Thymus (tissue), 11 donors: ENCODE results near the gene MRTFB. TPM values are rescaled to one million over a fixed set of nuclear protein-coding genes. Genes with fewer than 3 reads are reported as not detected.
A peak's percentile ranks its signal among the peaks of the same experiment; 100 is the strongest.
"Not testable (repeated sequence)": the region's sequence is repeated elsewhere in the genome, so short reads cannot be mapped to it uniquely, and the experiment has no call there.

ENCODE experiments used
- DNase-seq, 9 donors: peaks; one replicate each; pipeline ENCODE4 v3.0.0-alpha.2; 2013; ENCODE audit warnings: low spot score in 9 of 9, low read depth in 6 of 9, missing footprints in 1 of 9
- H3K27ac ChIP-seq, 2 donors: one replicate each; pipeline ENCODE4 v1.5.1; 2013; ENCODE audit warnings: control low read depth in 1 of 2, low read depth in 1 of 2, low read length in 1 of 2, mild to moderate bottlenecking in 1 of 2, moderate library complexity in 1 of 2
- H3K27me3 ChIP-seq, 2 donors: one replicate each; pipeline ENCODE4 v1.5.1; 2013; ENCODE audit warnings: low read length in 1 of 2; ENCODE audit not compliant: control insufficient read depth in 2 of 2, insufficient read depth in 1 of 2
- H3K36me3 ChIP-seq, 2 donors: one replicate each; pipeline ENCODE4 v1.5.1; 2013; ENCODE audit warnings: low read length in 1 of 2, mild to moderate bottlenecking in 1 of 2, moderate library complexity in 1 of 2; ENCODE audit not compliant: control insufficient read depth in 2 of 2, insufficient read depth in 2 of 2
- H3K4me1 ChIP-seq, 2 donors: one replicate each; pipeline ENCODE4 v1.5.1; 2013; ENCODE audit warnings: low read length in 2 of 2; ENCODE audit not compliant: control insufficient read depth in 2 of 2, insufficient read depth in 2 of 2
- H3K4me3 ChIP-seq, 2 donors: one replicate each; pipeline ENCODE4 v1.5.1; 2013; ENCODE audit warnings: low read length in 2 of 2, control low read depth in 1 of 2, mild to moderate bottlenecking in 1 of 2
- H3K9me3 ChIP-seq, 2 donors: one replicate each; pipeline ENCODE4 v1.5.1; 2013; ENCODE audit warnings: low read length in 1 of 2, mild to moderate bottlenecking in 1 of 2; ENCODE audit not compliant: control insufficient read depth in 2 of 2, insufficient read depth in 1 of 2
- WGBS: extraction: QIAGEN DNeasy Blood & Tissue Kit; methylation state at CpG from one replicate; pipeline ENCODE4 v1.1.7; 2013; 5-methylcytosine and 5-hydroxymethylcytosine counted together
- polyA plus RNA-seq: library from polyadenylated mRNA; stranded (reverse); fragments of 200-250 nt; gene quantifications from one replicate; pipeline ENCODE4 v1.2.3, GENCODE V29; 2013
- total RNA-seq: library from RNA; stranded (reverse); fragments of 120-200 nt; gene quantifications from one replicate; pipeline ENCODE4 v1.2.4, GENCODE V29; 2013
- donor health status: healthy.

Gene MRTFB
- total and polyA plus RNA-seq, 2 donors = 8.3 to 10.7 TPM

DNA sequence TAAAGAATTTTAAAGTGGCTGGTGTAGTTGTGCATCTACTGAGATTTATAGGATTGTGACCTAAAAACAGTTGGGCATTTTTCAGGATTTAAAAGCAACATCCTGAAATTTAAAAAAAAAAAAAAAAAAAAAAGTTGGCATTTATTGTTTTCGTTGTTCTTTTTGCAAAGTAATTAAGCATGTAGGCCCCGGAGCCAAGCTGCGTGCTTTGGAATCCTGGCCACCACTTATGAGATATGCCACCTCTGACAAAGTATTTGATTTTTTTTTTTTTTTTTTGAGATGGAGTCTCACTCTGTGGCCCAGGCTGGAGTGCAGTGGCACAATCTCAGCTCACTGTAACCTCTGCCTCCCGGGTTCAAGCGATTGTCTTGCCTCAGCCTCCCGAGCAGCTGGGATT lies 112.8 kb downstream of the MRTFB start:
- 98% methylated on average over 6 of the region's 6 CpGs for WGBS
- not testable (repeated sequence) for H3K9me3 ChIP-seq, H3K4me3 ChIP-seq, H3K27me3 ChIP-seq, DNase-seq, H3K36me3 ChIP-seq, H3K27ac ChIP-seq
- H3K4me1 ChIP-seq = peaks cover 0 to 11% of the 10 kb centered on the region in 2 donors

DNA sequence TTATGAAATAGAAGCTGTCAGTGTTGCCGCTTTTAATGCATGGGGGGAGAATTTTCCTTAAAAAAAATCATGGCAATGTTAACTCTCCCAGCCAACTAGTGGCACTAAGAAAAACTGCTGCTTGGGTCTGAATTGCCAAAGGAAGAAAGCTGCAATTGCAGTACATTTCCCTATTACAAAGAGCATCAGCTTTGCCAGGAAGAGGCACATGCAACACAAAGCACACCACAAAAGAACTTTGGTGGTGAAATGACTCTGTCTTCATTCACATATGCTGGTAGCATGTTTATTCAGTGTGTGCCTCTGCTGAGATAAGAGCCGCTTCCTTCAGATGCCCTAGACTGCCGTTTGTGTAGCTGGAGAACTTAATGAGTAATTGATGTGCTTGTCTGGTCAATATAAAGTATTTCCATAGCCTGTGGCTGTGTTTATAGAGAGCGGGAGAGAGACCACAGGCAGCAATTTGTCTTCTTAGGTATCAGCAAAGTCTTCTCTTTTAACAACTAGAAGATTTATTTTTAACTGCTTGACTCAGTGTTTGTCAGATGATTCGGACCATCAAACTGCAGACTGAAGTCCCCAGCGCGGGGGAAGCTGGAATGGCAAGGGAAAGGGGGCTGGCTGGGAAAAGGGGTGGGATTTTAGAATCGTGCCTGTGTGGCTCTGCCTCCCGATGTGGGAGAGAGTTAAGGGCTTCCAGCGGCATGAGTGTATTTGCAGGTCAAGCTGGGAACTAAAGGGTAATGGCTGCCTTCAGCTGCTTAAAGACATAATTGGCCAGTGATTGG lies 115.1 kb downstream of the MRTFB start:
- Histone ChIP-seq H3K9me3 (no peaks in the 10 kb centered on the region), H3K27me3 (no peaks in the 10 kb centered on the region), H3K36me3 (no peaks in the 10 kb centered on the region), H3K27ac (peak overlapping the region; percentile 68 to 70), H3K4me3 (peak overlapping the region in 1 of 2 donors; percentile 4), H3K4me1 (peaks cover 0 to 13% of the 10 kb centered on the region in 2 donors)
- DNase-seq = peak in 6 of 9 donors; percentile 36 to 79 (median 54)
- 84% methylated on average over 10 of the region's 10 CpGs for WGBS

DNA sequence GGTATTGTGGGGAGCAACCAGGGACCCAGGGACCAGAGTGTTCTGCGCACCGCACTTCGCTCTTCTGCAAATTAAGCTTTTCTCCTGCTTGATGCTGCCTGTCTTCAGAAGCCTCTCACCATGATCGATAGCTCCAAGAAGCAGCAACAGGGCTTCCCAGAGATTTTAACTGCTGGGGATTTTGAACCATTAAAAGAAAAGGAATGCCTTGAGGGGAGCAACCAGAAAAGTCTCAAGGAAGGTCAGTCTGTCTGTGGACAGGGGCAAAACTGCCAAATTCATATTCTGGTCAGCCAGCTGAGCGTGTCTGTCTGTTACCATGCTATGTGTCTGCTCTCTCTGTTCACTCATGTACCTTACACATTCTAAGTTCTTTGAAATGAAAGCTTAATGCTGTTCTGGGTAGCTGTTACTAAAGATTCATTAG lies 115.7 kb downstream of the MRTFB start:
- 93% methylated on average over 5 of the region's 5 CpGs for WGBS
- peak overlapping the region; percentile 36 to 70 for H3K27ac ChIP-seq
- DNase-seq = no peak
- no peaks in the 10 kb centered on the region for H3K9me3 ChIP-seq
- no peaks in the 10 kb centered on the region for H3K27me3 ChIP-seq
- H3K36me3 ChIP-seq = no peaks in the 10 kb centered on the region
- H3K4me1 ChIP-seq = peaks cover 0 to 13% of the 10 kb centered on the region in 2 donors
- peak overlapping the region in 1 of 2 donors; percentile 4 for H3K4me3 ChIP-seq

DNA sequence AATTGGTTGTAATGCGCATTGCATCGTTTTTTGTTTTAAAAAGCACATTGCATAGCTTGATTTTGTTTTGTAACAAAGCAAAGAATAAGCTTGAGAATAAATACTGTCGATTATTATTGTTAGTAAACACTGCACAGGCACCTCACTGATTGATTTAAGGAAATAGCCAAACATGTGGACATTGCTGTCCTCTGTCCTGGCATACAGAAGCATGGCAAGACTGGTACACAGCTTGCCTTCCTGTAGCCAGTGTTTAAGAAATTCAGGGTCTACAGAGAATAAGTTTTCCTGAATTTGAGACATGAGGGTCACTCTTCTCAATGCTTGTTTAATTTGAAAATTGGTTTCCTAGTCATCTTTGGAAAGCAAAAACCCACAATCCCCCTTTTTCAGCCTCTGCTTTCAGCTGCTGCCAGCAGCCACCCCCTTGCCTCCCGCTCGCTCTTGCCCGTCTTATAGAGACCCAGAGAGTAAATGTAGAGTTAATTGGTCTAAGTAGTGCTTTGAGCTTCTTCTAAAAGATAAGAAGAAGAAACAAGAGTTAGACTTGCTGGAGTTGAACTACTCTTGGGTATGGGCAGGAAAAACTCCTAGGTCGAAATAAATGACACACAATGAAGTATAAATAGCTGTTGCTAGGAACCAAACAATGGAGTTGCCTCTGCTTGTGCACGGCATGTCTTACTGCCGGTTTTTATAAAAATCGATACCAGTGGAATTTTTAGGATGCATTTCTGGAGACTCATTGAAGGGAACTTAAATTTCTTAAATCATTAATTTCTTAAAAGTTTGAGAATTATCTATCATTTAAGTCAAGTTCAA lies 116.6 kb downstream of the MRTFB start:
- Histone ChIP-seq H3K4me3 (no peak overlapping the region), H3K27ac (no peak overlapping the region), H3K27me3 (no peaks in the 10 kb centered on the region), H3K9me3 (no peaks in the 10 kb centered on the region), H3K36me3 (no peaks in the 10 kb centered on the region), H3K4me1 (peaks cover under 1 to 20% of the 10 kb centered on the region in 2 donors)
- WGBS = 93% methylated on average over 10 of the region's 10 CpGs
- no peak for DNase-seq

DNA sequence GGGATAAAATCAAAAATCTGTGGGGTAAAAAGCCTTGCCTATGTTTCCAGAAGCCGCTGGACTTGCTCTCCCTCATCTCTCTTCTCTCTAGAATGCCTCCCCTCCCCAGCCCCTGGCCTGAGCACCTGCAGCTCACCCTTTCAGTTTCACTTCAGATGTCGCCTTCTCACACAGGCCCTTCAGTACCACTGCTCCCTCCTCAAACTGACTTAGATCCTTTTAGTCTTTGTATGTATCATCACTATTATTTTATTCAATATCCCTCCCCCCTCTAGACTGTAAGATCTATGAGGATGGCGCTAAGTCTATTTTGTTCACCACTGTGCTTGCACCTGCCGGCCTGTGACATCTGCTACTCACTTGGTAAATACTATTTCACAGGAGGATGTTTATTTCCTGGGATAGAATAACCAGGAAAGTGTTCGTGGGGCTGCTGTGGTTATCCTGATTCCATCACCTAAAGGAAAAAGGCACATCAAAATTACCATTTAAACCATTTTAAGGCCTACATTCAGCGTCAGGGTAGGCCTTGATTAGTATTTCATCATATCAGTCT lies 122.3 kb downstream of the MRTFB start:
- 30% methylated on average over 6 of the region's 6 CpGs for WGBS
- DNase-seq = peak in 7 of 9 donors; percentile 28 to 78 (median 37)
- no peaks in the 10 kb centered on the region for H3K9me3 ChIP-seq
- peaks cover 11 to 33% of the 10 kb centered on the region in 2 donors for H3K4me1 ChIP-seq
- H3K27me3 ChIP-seq = no peaks in the 10 kb centered on the region
- H3K4me3 ChIP-seq = no peak overlapping the region
- H3K27ac ChIP-seq = peak overlapping the region in 1 of 2 donors; percentile 78
- no peaks in the 10 kb centered on the region for H3K36me3 ChIP-seq

DNA sequence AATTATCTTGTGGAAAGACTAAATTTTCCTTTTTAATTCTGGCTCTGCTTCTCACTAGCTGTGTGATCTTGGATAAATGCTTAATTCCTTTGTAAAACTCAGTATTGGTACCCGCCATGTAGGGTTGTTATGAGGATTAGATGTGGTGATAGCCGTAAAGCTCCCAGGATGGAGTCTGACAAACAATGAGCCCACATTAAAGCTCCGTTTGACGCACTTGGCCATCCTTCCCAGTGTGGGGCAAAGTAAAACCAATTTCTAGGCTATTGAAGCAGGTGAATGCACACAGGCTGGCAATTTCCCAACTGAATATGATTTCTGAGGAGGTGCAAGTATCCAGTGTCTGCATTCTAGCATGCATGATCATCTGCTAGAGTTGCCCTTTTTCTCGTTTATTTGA lies 123.6 kb downstream of the MRTFB start:
- H3K4me3 ChIP-seq = no peak overlapping the region
- DNase-seq = no peak

DNA sequence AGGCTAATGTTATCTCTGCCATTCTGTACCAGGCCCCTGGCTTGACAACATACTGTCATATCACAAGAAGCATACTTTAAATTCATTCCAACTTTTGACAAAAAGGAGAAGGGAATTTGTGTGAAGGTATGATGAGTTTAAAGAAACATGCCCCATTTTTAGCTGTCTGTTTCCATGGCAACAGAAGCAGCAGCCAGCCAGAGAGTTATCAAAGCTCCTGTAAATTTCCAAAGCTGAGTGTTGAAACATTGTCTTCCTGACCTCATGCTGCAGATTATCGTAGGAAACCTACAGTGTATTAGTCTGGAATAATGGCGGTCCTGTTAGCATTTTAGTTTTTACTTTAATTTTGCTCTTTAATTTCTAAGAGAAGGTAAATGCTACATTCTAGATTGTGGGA lies 124.9 kb downstream of the MRTFB start:
- Histone ChIP-seq H3K9me3 (no peaks in the 10 kb centered on the region), H3K4me1 (peaks cover 11 to 30% of the 10 kb centered on the region in 2 donors), H3K27ac (peak overlapping the region; percentile 46 to 64), H3K36me3 (no peaks in the 10 kb centered on the region), H3K4me3 (no peak overlapping the region), H3K27me3 (no peaks in the 10 kb centered on the region)
- 90% methylated on average over 2 of the region's 2 CpGs for WGBS
- DNase-seq = peak in 1 of 9 donors; percentile 37

More for the DNA sequence above, 123.6 kb downstream of the MRTFB start:
- Histone ChIP-seq H3K36me3 (no peaks in the 10 kb centered on the region), H3K27me3 (no peaks in the 10 kb centered on the region), H3K27ac (no peak overlapping the region), H3K4me1 (peaks cover 11 to 33% of the 10 kb centered on the region in 2 donors), H3K9me3 (no peaks in the 10 kb centered on the region)
- 80% methylated on average over 5 of the region's 5 CpGs for WGBS

DNA sequence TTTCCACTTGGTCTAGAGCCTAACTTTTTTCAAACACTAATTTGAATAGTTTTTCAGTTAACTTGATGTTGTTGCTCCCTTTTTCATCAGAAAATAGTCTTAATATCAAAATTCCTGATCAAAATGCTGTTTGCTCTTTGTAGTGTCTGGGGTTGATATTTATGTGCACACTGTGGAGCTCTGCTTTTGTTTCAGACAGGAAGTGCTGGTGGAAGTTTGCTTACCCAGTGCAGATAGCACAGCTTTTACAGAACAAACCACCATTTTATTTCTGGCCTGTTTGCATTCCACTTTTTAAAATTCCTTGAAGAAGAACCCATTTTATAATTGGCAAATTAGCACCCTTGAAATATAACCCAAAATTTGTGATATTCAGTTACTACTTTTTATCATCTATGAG lies 125.4 kb downstream of the MRTFB start:
- Histone ChIP-seq H3K9me3 (no peaks in the 10 kb centered on the region), H3K27ac (peak overlapping the region in 1 of 2 donors; percentile 64), H3K4me1 (peaks cover 11 to 30% of the 10 kb centered on the region in 2 donors), H3K27me3 (no peaks in the 10 kb centered on the region), H3K4me3 (no peak overlapping the region), H3K36me3 (no peaks in the 10 kb centered on the region)
- peak in 5 of 9 donors; percentile 19 to 64 (median 23) for DNase-seq

DNA sequence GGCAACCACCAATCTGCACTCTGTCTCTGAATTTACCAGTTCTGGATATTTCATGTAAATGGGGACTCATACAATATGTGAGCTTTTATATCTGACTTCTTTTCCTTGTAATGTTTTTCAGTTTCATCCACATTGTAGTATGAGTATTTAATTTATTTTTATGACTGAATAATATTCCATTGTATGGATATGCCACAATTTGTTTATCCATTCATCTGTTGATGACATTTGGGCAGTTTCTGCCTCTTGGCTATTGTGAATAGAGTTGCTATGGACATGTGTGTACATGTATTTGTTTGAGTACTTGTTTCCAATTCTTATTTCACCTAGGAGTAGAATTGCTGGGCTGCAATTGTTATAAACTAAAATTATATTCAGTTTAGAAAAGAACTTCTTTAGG lies 126.9 kb downstream of the MRTFB start:
- Histone ChIP-seq H3K27me3 (no peaks in the 10 kb centered on the region), H3K9me3 (no peaks in the 10 kb centered on the region), H3K27ac (no peak overlapping the region), H3K4me3 (no peak overlapping the region), H3K4me1 (peaks cover 7 to 21% of the 10 kb centered on the region in 2 donors), H3K36me3 (no peaks in the 10 kb centered on the region)
- DNase-seq = no peak
